ENCODE measurements around the gene NHEJ1.

DNA sequence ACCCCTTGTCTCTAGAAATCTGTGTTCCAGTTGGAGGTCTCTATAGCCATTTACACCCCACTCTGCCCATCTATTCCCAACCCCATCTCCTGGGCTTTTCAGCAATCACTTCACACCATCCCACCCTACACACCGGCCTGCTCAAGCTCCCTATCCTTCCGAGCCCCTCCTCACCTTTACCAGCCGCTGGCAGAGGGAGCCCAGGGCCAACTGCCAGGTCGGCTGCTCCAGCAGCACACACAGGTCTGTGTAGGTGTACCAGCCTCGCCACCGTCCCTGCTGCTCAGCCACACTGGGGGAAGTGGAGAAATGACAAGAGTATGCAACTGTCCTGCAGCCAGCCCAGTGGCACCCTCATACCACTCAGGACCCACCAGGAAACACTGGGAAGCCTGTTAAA, 12.6 kb upstream of the NHEJ1 start:
- TF ChIP-seq ZNF274 (IDR thresholded peaks at IDR 0.05; ENCODE audit: borderline replicate concordance, low read depth, low read length) (no peak), KDM1A (IDR thresholded peaks at IDR 0.05) (no peak), POLR2A (conservative IDR thresholded peaks at IDR 0.05) (no peak), EP300 (IDR thresholded peaks at IDR 0.05; ENCODE audit: low read length) (no peak), ZNF644 (tag; IDR thresholded peaks at IDR 0.05; ENCODE audit: low read depth) (no peak), NR2C2 (CRISPR knock-in tag; IDR thresholded peaks at IDR 0.05) (no peak), NR2C2 (tag; IDR thresholded peaks at IDR 0.05) (no peak), ZBTB1 (CRISPR knock-in tag; IDR thresholded peaks at IDR 0.05; ENCODE audit: borderline replicate concordance, low read depth) (no peak), KDM4B (IDR thresholded peaks at IDR 0.05; ENCODE audit: borderline replicate concordance in 2 of 2, low read depth in 1 of 2) (no peak), RAD21 (CRISPR knock-in tag; conservative IDR thresholded peaks at IDR 0.05 in 1 of 2, IDR thresholded peaks at IDR 0.05 in 1 of 2) (no peak)
- TF ChIP-seq, protein P1, sequence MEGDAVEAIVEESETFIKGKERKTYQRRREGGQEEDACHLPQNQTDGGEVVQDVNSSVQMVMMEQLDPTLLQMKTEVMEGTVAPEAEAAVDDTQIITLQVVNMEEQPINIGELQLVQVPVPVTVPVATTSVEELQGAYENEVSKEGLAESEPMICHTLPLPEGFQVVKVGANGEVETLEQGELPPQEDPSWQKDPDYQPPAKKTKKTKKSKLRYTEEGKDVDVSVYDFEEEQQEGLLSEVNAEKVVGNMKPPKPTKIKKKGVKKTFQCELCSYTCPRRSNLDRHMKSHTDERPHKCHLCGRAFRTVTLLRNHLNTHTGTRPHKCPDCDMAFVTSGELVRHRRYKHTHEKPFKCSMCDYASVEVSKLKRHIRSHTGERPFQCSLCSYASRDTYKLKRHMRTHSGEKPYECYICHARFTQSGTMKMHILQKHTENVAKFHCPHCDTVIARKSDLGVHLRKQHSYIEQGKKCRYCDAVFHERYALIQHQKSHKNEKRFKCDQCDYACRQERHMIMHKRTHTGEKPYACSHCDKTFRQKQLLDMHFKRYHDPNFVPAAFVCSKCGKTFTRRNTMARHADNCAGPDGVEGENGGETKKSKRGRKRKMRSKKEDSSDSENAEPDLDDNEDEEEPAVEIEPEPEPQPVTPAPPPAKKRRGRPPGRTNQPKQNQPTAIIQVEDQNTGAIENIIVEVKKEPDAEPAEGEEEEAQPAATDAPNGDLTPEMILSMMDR (IDR thresholded peaks at IDR 0.05 in 2 of 3, conservative IDR thresholded peaks at IDR 0.05 in 1 of 3; ENCODE audit: insufficient read depth in 2 of 3, low read depth in 1 of 3, low read length in 3 of 3): no peak
- TF ChIP-seq, protein P2, sequence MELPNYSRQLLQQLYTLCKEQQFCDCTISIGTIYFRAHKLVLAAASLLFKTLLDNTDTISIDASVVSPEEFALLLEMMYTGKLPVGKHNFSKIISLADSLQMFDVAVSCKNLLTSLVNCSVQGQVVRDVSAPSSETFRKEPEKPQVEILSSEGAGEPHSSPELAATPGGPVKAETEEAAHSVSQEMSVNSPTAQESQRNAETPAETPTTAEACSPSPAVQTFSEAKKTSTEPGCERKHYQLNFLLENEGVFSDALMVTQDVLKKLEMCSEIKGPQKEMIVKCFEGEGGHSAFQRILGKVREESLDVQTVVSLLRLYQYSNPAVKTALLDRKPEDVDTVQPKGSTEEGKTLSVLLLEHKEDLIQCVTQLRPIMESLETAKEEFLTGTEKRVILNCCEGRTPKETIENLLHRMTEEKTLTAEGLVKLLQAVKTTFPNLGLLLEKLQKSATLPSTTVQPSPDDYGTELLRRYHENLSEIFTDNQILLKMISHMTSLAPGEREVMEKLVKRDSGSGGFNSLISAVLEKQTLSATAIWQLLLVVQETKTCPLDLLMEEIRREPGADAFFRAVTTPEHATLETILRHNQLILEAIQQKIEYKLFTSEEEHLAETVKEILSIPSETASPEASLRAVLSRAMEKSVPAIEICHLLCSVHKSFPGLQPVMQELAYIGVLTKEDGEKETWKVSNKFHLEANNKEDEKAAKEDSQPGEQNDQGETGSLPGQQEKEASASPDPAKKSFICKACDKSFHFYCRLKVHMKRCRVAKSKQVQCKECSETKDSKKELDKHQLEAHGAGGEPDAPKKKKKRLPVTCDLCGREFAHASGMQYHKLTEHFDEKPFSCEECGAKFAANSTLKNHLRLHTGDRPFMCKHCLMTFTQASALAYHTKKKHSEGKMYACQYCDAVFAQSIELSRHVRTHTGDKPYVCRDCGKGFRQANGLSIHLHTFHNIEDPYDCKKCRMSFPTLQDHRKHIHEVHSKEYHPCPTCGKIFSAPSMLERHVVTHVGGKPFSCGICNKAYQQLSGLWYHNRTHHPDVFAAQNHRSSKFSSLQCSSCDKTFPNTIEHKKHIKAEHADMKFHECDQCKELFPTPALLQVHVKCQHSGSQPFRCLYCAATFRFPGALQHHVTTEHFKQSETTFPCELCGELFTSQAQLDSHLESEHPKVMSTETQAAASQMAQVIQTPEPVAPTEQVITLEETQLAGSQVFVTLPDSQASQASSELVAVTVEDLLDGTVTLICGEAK (IDR thresholded peaks at IDR 0.05): no peak
- TF ChIP-seq, protein P2 (CRISPR knock-in tag; IDR thresholded peaks at IDR 0.05): no peak

Measured in K562 (cell line).